CD4-positive, alpha-beta T cell treated with Interferon gamma for 1 hour (primary cell): ENCODE data around the gene SFXN1.
A peak's percentile ranks its signal among the peaks of the same experiment; 100 is the strongest.
"Not testable (repeated sequence)": the region's sequence is repeated elsewhere in the genome, so short reads cannot be mapped to it uniquely, and the experiment has no call there.

Source experiments
- DNase-seq: peaks from one replicate; pipeline ENCODE4 v3.0.0-alpha.2; 2020

SFXN1 gene

GRCh38 chr5:175501759-175502158, 23.4 kb downstream of the SFXN1 start:
- DNase-seq = no peak

GRCh38 chr5:175507671-175508070, 29.3 kb downstream of the SFXN1 start:
- DNase-seq = not testable (repeated sequence)

GRCh38 chr5:175508896-175509295, 30.5 kb downstream of the SFXN1 start:
- no peak for DNase-seq

- DNase-seq = no peak
Observed at GRCh38 chr5:175513297-175513696, 34.9 kb downstream of the SFXN1 start.

GRCh38 chr5:175513726-175514125, 35.4 kb downstream of the SFXN1 start:
- DNase-seq = no peak

GRCh38 chr5:175516933-175517823, 38.8 kb downstream of the SFXN1 start:
- DNase-seq = no peak

- DNase-seq = no peak
Observed at GRCh38 chr5:175517824-175518450, 39.6 kb downstream of the SFXN1 start.

GRCh38 chr5:175519006-175519405, 40.6 kb downstream of the SFXN1 start:
- no peak for DNase-seq

- no peak for DNase-seq
Observed at GRCh38 chr5:175520321-175520720, 42.0 kb downstream of the SFXN1 start.

- DNase-seq = no peak
Observed at GRCh38 chr5:175520873-175521272, 42.5 kb downstream of the SFXN1 start.

GRCh38 chr5:175521313-175521833, 43.0 kb downstream of the SFXN1 start:
- no peak for DNase-seq

GRCh38 chr5:175523292-175523691, 44.9 kb downstream of the SFXN1 start:
- DNase-seq = no peak

GRCh38 chr5:175524211-175524610, 45.9 kb downstream of the SFXN1 start:
- DNase-seq = no peak

- DNase-seq = no peak
Observed at GRCh38 chr5:175526691-175527090, 48.3 kb downstream of the SFXN1 start.

- no peak for DNase-seq
Observed at GRCh38 chr5:175531361-175531760, 53.0 kb downstream of the SFXN1 start.

GRCh38 chr5:175534070-175534932, 55.9 kb downstream of the SFXN1 start:
- peak; percentile 76 for DNase-seq

- not testable (repeated sequence) for DNase-seq
Observed at GRCh38 chr5:175535331-175535730, 57.0 kb downstream of the SFXN1 start.

GRCh38 chr5:175535796-175536195, 57.4 kb downstream of the SFXN1 start:
- no peak for DNase-seq

- DNase-seq = no peak
Observed at GRCh38 chr5:175538576-175538975, 60.2 kb downstream of the SFXN1 start.

GRCh38 chr5:175539936-175540335, 61.6 kb downstream of the SFXN1 start:
- no peak for DNase-seq

GRCh38 chr5:175541264-175541663, 62.9 kb downstream of the SFXN1 start:
- DNase-seq = no peak

- peak; percentile 23 for DNase-seq
Observed at GRCh38 chr5:175542232-175542965, 64.0 kb downstream of the SFXN1 start.

GRCh38 chr5:175542966-175543235, 64.5 kb downstream of the SFXN1 start:
- no peak for DNase-seq
